Measurements from ENCODE around the gene PCF11.

Gene PCF11

GRCh38 chr11:83151274-83151977, 5.5 kb upstream of the PCF11 start:
- in situ Hi-C loops (cut with MboI; ENCODE audit: low sequenced_read_pairs, unreplicated experiment) = no loop called here
- DNase-seq (ENCODE audit: low spot score) = no peak
- no peak for TF ChIP-seq CTCF (IDR thresholded peaks at IDR 0.05; ENCODE audit: borderline replicate concordance, control extremely low read depth, extremely low read depth, insufficient read depth, missing control alignments)

- TF ChIP-seq CTCF (IDR thresholded peaks at IDR 0.05; ENCODE audit: borderline replicate concordance, control extremely low read depth, extremely low read depth, insufficient read depth, missing control alignments) = no peak
- in situ Hi-C loops (cut with MboI; ENCODE audit: low sequenced_read_pairs, unreplicated experiment) = no loop called here
- DNase-seq (ENCODE audit: low spot score) = no peak
Observed at GRCh38 chr11:83152264-83152663, 4.7 kb upstream of the PCF11 start.

GRCh38 chr11:83153764-83154163, 3.2 kb upstream of the PCF11 start:
- no peak for DNase-seq (ENCODE audit: low spot score)

DNA sequence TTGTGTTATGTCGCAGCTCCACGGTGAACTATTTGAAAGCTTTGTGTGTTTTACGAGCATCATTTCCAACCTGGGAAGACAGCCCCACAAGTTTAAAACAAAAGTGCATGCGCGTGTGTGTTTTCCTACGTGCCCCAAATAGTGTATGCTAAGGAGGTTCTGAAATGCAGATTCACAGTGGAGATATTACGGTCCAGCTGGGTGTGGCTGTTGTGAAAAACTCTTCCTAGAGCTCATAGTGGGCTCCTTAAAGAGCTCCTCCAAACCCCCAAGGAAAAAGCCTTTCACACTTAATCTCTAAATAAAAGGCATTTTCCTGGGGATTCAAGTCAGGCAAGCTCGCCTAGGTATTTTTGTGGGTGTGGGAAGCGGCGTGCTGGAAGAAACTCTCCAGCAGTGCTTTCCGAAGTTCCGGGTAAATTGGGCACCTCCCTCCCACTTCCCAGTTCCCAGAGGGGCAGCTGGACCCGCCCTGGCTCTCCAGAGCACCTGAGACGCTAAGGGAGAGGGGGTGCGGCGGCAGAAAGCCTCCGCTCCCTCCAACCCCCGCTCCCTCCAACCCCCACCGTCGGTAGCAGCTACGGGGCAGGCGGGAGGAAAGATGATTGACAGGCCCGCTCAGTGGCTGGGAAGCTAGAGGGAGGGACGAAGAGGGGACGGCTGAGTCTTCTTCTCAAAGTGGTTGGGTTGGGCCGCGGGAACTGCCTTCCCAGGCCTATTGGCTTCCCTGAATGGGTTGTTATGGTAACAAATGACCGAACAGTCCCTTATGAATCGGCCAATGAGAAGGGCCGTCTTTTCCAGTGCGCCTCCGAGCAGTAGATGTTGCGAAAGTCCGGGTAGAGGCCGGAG, 561 bp upstream of the PCF11 start:
- in situ Hi-C loops (cut with MboI; ENCODE audit: low sequenced_read_pairs, unreplicated experiment) = no loop called here
- peak; percentile 97 for DNase-seq (ENCODE audit: low spot score)

More at GRCh38 chr11:83153764-83154163, 3.2 kb upstream of the PCF11 start:
- in situ Hi-C loops (cut with MboI; ENCODE audit: low sequenced_read_pairs, unreplicated experiment) = no loop called here
- TF ChIP-seq CTCF (IDR thresholded peaks at IDR 0.05; ENCODE audit: borderline replicate concordance, control extremely low read depth, extremely low read depth, insufficient read depth, missing control alignments) = no peak

DNA sequence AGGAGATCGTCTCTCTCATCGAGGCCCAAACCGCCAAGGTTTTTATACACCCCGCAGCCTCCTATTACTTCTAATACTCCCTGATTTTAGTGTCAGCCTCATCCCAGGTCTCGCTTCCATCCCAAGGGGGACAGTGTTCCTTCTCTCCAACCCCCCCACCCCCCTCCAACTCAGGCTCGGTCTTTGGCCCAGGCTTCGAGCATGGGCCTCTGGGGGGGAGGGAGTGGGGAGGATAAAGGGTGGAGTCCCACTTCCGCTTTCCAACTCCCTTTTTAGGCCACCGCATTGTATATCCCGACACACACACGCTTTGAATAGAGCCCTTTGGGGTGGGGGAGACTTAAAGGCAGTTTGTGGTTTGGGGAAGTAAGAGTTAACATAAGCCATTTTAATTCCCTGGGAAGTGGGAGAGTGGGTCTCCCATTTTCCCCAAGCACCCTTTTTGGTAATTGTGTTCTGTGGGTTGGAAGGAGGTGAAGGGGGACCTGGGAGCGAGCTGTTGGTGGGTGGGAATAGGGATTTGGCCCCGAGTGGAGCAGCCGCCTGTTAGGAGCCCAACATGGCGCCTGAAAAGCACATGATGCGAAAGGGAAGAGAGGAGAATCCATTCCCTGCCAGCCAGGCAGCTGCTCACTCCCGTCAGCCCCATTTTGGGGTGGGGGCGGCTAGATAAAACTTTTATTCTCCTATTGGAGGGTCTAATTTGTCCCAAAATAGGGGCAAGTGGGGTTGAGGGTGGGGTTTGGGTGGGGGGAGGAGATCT, 844 bp downstream of the PCF11 start:
- TF ChIP-seq CTCF (IDR thresholded peaks at IDR 0.05; ENCODE audit: borderline replicate concordance, control extremely low read depth, extremely low read depth, insufficient read depth, missing control alignments) = no peak
- peak; percentile 41 for DNase-seq (ENCODE audit: low spot score)
- in situ Hi-C loops (cut with MboI; ENCODE audit: low sequenced_read_pairs, unreplicated experiment) = no loop called here

More for the DNA sequence above, 561 bp upstream of the PCF11 start:
- TF ChIP-seq CTCF (IDR thresholded peaks at IDR 0.05; ENCODE audit: borderline replicate concordance, control extremely low read depth, extremely low read depth, insufficient read depth, missing control alignments) = no peak

DNA sequence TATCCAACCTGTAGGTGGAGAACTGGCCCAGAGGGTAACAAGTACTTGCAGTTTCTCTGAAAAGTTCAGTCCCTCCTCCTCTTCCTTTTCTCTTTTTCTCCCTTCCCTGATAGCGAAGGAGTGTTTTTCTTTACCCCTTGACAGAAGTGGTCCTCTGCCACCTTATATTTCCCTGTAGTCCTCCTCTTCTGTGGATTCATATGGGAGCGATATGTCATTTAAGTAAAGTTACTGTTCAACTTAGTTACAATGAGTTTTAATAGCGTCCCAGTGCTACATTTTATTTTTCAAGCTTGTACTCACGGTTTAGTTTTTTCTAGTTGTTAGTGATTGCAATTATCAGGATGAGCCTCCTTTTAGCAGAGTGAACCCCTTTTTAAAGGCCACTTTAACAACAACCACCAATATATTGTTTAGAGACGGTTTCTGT, 1.4 kb downstream of the PCF11 start:
- no peak for TF ChIP-seq CTCF (IDR thresholded peaks at IDR 0.05; ENCODE audit: borderline replicate concordance, control extremely low read depth, extremely low read depth, insufficient read depth, missing control alignments)
- no peak for DNase-seq (ENCODE audit: low spot score)
- in situ Hi-C loops (cut with MboI; ENCODE audit: low sequenced_read_pairs, unreplicated experiment) = no loop called here

Data from GM13976 (cell line).